AG10803 (cell line): ENCODE data around the gene KBTBD4.

Source experiments
- DNase-seq: peaks from one replicate; pipeline ENCODE4 v3.0.0; 2010; ENCODE audit warnings: low read depth
- H3K4me3 ChIP-seq: 2 replicates; pipeline ENCODE4 v1.5.1; 2011; ENCODE audit warnings: mild to moderate bottlenecking, low read length, control low read depth
- CTCF ChIP-seq: conservative IDR thresholded peaks from 2 replicates; pipeline ENCODE4 v1.5.1; 2011; ENCODE audit warnings: mild to moderate bottlenecking, low read length, control low read depth, inconsistent platforms

Gene KBTBD4

GRCh38 chr11:47591764-47592163 lies 13.0 kb upstream of the KBTBD4 start:
- no peak overlapping the region for H3K4me3 ChIP-seq
- no peak for DNase-seq
- TF ChIP-seq CTCF = no peak

DNA sequence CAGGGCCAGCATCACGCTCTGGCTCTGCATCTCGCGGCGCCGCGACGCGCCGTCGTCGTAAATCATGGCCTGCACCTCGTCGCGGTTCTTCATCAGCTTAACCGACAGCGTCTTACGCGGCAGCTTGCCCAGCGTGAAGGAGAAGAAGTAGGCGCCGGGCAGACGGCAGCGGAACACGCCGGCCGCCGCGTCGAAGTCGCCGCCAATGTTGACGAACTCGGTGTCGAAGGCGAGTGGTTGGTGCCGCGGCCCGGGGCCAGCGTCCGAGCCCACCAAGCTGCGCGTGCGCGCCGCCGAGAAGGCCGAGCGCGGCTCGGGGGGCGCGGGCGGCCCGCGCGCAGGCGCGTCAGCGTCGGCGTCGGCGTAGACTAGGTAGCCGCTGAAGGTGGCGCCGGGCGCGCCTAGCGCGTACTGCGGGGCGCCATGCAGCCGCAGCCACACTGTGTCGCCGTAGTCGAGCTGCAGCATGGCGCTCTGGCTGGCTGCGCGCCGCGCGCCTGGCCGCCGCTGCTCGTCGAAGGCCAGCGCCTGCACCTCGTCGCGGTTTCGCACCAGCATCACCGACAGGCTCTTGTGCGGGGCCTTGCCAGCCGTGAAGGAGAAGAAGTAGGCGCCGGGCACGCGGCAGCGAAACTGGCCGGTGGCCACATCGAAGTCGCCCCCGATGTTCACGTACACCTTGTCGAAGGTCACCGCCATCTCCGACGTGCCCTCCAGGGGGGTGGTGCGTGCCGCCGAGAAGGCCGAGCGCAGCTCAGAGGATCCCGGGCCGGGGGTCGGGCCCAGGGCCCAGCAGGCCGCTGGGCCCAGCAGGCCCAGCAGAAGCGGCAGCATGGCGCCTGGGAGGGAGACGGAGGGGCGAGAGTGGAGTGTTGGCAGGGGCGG lies 11.4 kb upstream of the KBTBD4 start:
- no peak for DNase-seq
- H3K4me3 ChIP-seq = no peak overlapping the region
- TF ChIP-seq CTCF = no peak

- H3K4me3 ChIP-seq = no peak overlapping the region
- no peak for DNase-seq
- no peak for TF ChIP-seq CTCF
Observed at GRCh38 chr11:47589584-47589976, 10.8 kb upstream of the KBTBD4 start.

- no peak for TF ChIP-seq CTCF
- no peak for DNase-seq
Observed at GRCh38 chr11:47589118-47589517, 10.3 kb upstream of the KBTBD4 start.

DNA sequence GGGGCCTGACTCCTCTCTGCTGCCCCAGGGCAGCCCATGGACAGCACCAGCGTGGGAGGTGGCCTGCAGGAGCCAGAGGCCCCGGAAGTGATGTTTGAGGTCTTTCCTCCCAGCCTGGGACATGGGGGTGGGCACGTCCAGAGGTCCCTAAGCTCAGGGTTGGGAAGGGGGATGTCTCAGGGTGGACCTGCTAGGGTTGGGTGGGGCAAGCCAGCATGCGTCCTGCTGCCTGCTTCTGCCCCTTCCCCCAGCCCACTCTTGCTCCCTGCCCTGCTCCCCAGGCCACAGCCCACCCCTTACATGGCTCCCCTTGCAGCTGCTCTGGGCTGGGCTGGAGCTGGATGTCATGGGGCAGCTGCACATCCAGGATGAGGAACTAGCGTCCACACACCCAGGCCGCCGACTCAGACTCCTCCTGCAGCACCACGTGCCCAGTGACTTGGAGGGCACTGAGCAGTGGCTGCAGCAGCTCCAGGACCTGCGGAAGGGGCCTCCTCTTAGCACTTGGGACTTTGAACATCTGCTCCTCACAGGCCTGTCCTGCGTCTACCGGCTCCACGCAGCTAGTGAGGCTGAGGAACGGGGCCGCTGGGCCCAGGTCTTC lies 9.1 kb upstream of the KBTBD4 start:
- H3K4me3 ChIP-seq = no peak overlapping the region
- no peak for TF ChIP-seq CTCF
- no peak for DNase-seq

More at GRCh38 chr11:47589118-47589517, 10.3 kb upstream of the KBTBD4 start:
- H3K4me3 ChIP-seq = no peak overlapping the region

- DNase-seq = no peak
- H3K4me3 ChIP-seq = no peak overlapping the region
- TF ChIP-seq CTCF = no peak
Observed at GRCh38 chr11:47587039-47587716, 8.4 kb upstream of the KBTBD4 start.
